GM23248 (cell line): ENCODE data around the gene SETD5. TPM values are rescaled to one million over a fixed set of nuclear protein-coding genes. Genes with fewer than 3 reads are reported as not detected.

Experiments
- DNase-seq: peaks from one replicate; pipeline ENCODE4 v3.0.0-alpha.2; 2015
- H2AFZ ChIP-seq: fragments of 200-600 bp; sonication (generic); 2 replicates; pipeline ENCODE4 v1.6.1; 2016; ENCODE audit warnings: antibody characterized with exemption
- H3F3A ChIP-seq: fragments of 200-600 bp; sonication (generic); 2 replicates; pipeline ENCODE4 v1.6.1; 2016; ENCODE audit warnings: mild to moderate bottlenecking, antibody characterized with exemption, mixed run types; ENCODE audit not compliant: insufficient read depth
- H3K27ac ChIP-seq: fragments of 200-600 bp; sonication (generic); 2 replicates; pipeline ENCODE4 v1.5.1; 2016; ENCODE audit warnings: mild to moderate bottlenecking
- H3K27me3 ChIP-seq: fragments of 200-600 bp; sonication (generic); replicated peaks from 2 replicates; pipeline ENCODE4 v1.6.1; 2016; ENCODE audit warnings: mild to moderate bottlenecking; ENCODE audit not compliant: insufficient read depth
- H3K36me3 ChIP-seq: fragments of 200-600 bp; sonication (generic); 2 replicates; pipeline ENCODE4 v1.6.1; 2016; ENCODE audit warnings: low read depth, mild to moderate bottlenecking
- H3K4me1 ChIP-seq: fragments of 200-600 bp; sonication (generic); 2 replicates; pipeline ENCODE4 v1.6.1; 2016; ENCODE audit warnings: mild to moderate bottlenecking; ENCODE audit not compliant: insufficient read depth
- H3K4me2 ChIP-seq: fragments of 200-600 bp; sonication (generic); one replicate; pipeline ENCODE4 v1.6.1; 2016; ENCODE audit warnings: mild to moderate bottlenecking; ENCODE audit not compliant: unreplicated experiment
- H3K4me3 ChIP-seq: fragments of 200-600 bp; sonication (generic); 2 replicates; pipeline ENCODE4 v1.5.1; 2016; ENCODE audit warnings: mild to moderate bottlenecking
- H3K79me2 ChIP-seq: fragments of 200-600 bp; sonication (generic); 2 replicates; pipeline ENCODE4 v1.6.1; 2016; ENCODE audit warnings: mild to moderate bottlenecking; ENCODE audit not compliant: insufficient read depth
- H3K9ac ChIP-seq: fragments of 200-600 bp; sonication (generic); 2 replicates; pipeline ENCODE4 v1.6.1; 2016; ENCODE audit warnings: mild to moderate bottlenecking
- H3K9me2 ChIP-seq: fragments of 200-600 bp; sonication (generic); 2 replicates; pipeline ENCODE4 v1.6.1; 2016; ENCODE audit warnings: mixed run types, mild to moderate bottlenecking, moderate library complexity; ENCODE audit not compliant: insufficient read depth
- H3K9me3 ChIP-seq: fragments of 200-600 bp; sonication (generic); one replicate; pipeline ENCODE4 v1.6.1; 2017; ENCODE audit warnings: low read depth
- H4K20me1 ChIP-seq: fragments of 200-600 bp; sonication (generic); 2 replicates; pipeline ENCODE4 v1.6.0; 2016; ENCODE audit not compliant: insufficient read depth
- EZH2 ChIP-seq: fragments of 200-600 bp; sonication (generic); IDR thresholded peaks from 2 replicates; pipeline ENCODE4 v1.6.1; 2018; ENCODE audit warnings: antibody characterized with exemption, mild to moderate bottlenecking; ENCODE audit not compliant: insufficient read depth, poor library complexity, severe bottlenecking
- EZH2phosphoT487 ChIP-seq: fragments of 200-600 bp; sonication (generic); IDR thresholded peaks from 2 replicates; pipeline ENCODE4 v1.6.1; 2018; ENCODE audit warnings: antibody characterized with exemption, moderate library complexity, mild to moderate bottlenecking, low read depth; ENCODE audit not compliant: insufficient read depth
- WGBS, 2 experiments: methylation state at CpG; one replicate each; pipeline ENCODE4 v1.1.6; 2015 to 2017; ENCODE audit warnings: low lambda C conversion rate in 2 of 2, low coverage in 1 of 2; ENCODE audit errors: missing lambda C conversion rate in 2 of 2; 5-methylcytosine and 5-hydroxymethylcytosine counted together
- in situ Hi-C: fragments of 300-500 bp; cut with MboI; formaldehyde crosslinking; loops from 2 replicates; pipeline ENCODE4 v1.15.0; 2020
- polyA plus RNA-seq: library from polyadenylated mRNA; unstranded; fragments of >200 nt; fragmentation: Nextera tagmentation; extraction: Ambion mirVana; gene quantifications from 2 replicates; pipeline ENCODE4 v1.2.1, GENCODE V29; 2016
- total RNA-seq: library from RNA; depleted of rRNA; stranded (reverse); fragments of >200 nt; shearing (Covaris generic); gene quantifications from 2 replicates; pipeline ENCODE4 v1.2.3, GENCODE V29; 2014

The SETD5 gene
- total and polyA plus RNA-seq, 2 experiments from 2014 or later: 35.0 to 45.0 TPM

DNA sequence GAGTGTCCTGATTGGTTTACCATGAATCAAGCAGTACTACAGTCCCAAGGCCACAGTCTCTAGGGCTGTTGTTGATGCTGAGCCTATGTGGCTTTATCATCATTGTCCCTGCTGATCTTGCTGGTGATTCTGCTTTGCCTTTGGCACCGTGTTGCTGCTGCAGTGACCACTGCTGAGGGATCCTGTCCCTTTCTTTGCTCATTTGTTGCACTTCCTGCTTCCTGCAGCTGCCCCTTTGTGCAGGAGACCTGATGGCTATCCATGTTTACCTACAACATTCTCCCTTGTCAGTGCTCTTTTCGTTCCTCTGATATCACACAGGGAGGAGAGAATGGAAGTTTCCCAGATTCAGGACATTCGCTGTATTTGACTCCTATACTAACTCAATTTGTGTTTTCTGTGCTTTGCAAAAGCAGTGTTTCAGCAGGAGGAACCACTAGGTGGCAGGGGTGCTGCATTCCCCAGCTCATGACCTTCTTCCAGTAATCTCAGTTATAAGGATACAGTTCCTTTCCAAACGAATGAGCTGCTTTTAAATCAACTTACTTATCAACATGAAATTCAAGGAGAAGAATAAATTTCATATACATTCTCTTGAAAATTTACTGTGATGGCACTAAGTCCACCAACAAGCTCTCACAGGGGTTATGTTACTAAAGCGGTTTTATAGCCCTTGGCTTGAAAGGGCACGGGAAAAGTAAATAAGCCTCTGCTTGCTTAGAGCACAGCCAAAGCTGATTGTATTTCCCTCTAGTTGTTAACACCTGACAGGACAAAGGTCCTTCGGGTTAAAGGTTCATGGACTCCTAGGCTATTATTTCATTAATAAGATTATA is 44.3 kb upstream of the SETD5 start:
- Histone ChIP-seq H3K9me3 (no peaks in the 10 kb centered on the region), H3F3A (peaks cover 30% of the 10 kb centered on the region), H3K9me2 (no peaks in the 10 kb centered on the region), H3K27ac (no peak overlapping the region), H3K9ac (no peak overlapping the region), H4K20me1 (no peaks in the 10 kb centered on the region), H3K4me3 (no peak overlapping the region), H3K36me3 (no peaks in the 10 kb centered on the region), H2AFZ (no peak overlapping the region), H3K4me2 (no peak overlapping the region), H3K27me3 (no peaks in the 10 kb centered on the region), H3K79me2 (no peaks in the 10 kb centered on the region), H3K4me1 (peaks cover 35% of the 10 kb centered on the region)
- in situ Hi-C loops: loop anchor here (25.0 kb wide), 1 partner anchor 309 kb away; no protein-coding TSS in a partner anchor
- DNase-seq: peak; percentile 82
- TF ChIP-seq EZH2phosphoT487 (no peak), EZH2 (no peak)
- WGBS, 2 experiments: 27 to 28% methylated on average over 7 of the region's 7 CpGs

DNA sequence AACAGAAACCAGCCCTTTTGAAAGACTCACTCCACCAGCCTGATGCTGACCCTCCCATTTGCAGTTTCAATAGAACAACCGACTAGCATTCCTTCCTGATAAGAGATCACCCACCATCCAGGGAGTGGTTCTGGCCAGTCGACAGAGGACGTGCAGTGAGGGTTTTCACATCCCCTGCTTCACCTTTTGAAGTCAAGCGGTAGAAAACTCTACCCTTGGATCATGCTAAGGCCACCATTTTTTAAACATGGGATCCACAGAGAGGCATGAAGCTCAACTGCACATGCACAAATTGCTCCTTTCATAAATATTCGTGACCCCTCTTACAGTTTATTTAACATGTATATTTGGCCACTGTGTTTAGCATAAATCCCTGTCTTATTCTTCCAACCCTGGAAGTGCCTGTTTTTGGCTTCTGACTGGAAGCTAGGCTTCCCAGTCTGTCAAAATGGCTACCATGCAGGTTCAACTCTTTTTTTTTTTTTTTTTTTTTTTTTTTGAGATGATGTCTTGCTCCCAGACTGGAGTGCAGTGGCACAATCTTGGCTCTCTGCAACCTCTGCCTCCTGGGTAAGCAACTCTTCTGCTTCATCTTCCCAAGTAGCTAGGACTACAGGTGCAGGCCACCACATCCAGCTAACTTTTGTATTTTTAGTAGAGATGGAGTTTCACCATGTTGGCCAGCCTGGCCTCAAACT is 35.6 kb upstream of the SETD5 start:
- 66 to 70% methylated on average over 5 of the region's 5 CpGs for WGBS, 2 experiments
- Histone ChIP-seq H3K9me3 (no peaks in the 10 kb centered on the region), H3K9ac (peak overlapping the region; percentile 93), H3K4me3 (peak overlapping the region; percentile 78), H3K4me1 (peaks cover 4% of the 10 kb centered on the region; the same call in 1 of the 2 replicates), H3K9me2 (no peaks in the 10 kb centered on the region), H3K27me3 (no peaks in the 10 kb centered on the region), H3K27ac (peak overlapping the region; percentile 97), H3F3A (no peaks in the 10 kb centered on the region), H4K20me1 (no peaks in the 10 kb centered on the region), H3K36me3 (peaks cover 21% of the 10 kb centered on the region), H3K79me2 (peaks cover 35% of the 10 kb centered on the region), H3K4me2 (peak overlapping the region; percentile 95), H2AFZ (no peak overlapping the region)
- DNase-seq: no peak
- in situ Hi-C loops: loop anchor here (25.0 kb wide), 1 partner anchor 300 kb away; no protein-coding TSS in a partner anchor
- TF ChIP-seq EZH2phosphoT487: no peak
- TF ChIP-seq EZH2: no peak

DNA sequence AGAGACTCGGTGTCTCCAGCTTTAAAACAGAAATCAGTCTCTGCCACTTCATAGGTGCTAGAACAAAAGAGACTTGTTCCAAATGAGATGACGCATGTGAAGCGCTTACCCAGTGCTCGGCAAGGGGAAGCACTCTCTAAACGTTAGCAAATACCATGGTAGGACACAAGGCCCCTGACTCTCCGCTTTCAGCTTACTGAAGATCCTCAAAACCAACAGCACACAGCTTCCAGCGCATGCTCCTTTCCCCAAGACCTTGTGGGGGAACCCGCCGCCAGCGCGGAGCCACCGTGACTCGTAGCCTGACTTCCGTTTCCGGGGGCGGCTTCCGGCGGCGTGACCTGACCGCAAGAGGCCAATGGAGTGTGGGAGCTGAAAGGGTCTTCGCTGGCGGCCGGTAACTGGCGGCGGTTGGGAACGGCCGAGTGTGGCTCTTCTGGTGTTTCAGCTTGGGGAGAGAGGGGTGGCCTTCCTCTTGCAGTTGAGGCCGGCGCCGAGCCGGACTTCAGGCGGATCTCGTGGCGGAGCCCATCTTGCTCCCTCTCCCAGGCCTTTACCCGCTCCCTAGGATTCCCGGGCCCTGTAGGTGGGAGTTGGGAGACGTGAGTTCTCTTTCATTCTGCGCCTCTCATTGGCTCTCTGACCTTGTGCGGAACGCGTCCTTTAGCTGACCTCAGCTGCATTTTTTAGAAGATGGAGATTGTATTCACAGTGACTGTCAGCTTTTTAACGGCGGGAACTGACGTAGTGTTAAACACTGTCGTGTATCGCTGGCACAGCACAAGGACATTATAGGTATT is 34.5 kb upstream of the SETD5 start, which contains the start of gene THUMPD3:
THUMPD3 (plus strand) TSS at position 324 of the 800 bp plus-strand sequence. CDS start 2,015 bp downstream, outside the sequence.
- TF ChIP-seq EZH2: no peak
- no peak for TF ChIP-seq EZH2phosphoT487

DNA sequence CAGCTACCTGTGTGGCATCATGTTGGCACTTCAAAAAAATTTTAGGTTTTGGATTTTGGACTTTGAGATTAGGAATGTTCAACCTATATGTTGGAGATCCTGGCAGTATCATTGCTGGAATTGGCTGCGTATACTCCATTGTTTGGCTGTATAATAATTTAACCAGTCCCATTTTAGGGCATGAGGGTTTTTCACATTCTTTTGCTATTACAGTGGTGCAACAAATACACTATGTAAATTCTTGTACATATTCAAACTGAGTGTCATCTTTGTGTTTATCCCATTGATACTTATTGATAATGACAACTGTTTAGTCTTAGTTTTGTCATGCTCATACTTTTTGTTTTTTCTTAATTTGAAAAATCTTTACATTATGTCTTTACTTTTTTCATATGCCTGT is 27.9 kb upstream of the SETD5 start:
- H3K27ac ChIP-seq: no peak overlapping the region
- TF ChIP-seq EZH2 (no peak), EZH2phosphoT487 (no peak)
- no peaks in the 10 kb centered on the region for H3K9me2 ChIP-seq
- H3K36me3 ChIP-seq: peaks cover 59% of the 10 kb centered on the region
- H2AFZ ChIP-seq: no peak overlapping the region
- H3K4me1 ChIP-seq: no peaks in the 10 kb centered on the region
- 71 to 72% methylated on average over 1 of the region's 1 CpG for WGBS, 2 experiments
- no peaks in the 10 kb centered on the region for H4K20me1 ChIP-seq
- in situ Hi-C loops: loop anchor here (25.0 kb wide), 1 partner anchor 293 kb away; no protein-coding TSS in a partner anchor
- no peaks in the 10 kb centered on the region for H3K9me3 ChIP-seq
- no peak overlapping the region for H3K9ac ChIP-seq
- no peak overlapping the region for H3K4me2 ChIP-seq
- no peak overlapping the region for H3K4me3 ChIP-seq
- H3K27me3 ChIP-seq: no peaks in the 10 kb centered on the region
- peaks cover 41% of the 10 kb centered on the region for H3K79me2 ChIP-seq
- no peaks in the 10 kb centered on the region for H3F3A ChIP-seq
- no peak for DNase-seq

More for the DNA sequence above, 34.5 kb upstream of the SETD5 start, which contains the start of gene THUMPD3:
- H3K4me3 ChIP-seq: peak within 1 kb of the TSS; percentile 78
- peaks cover 29% of the 10 kb centered on the region for H3K36me3 ChIP-seq
- H3K9ac ChIP-seq: peak within 1 kb of the TSS; percentile 93
- no peaks in the 10 kb centered on the region for H3K27me3 ChIP-seq
- peaks cover 4% of the 10 kb centered on the region; the same call in 1 of the 2 replicates for H3K4me1 ChIP-seq
- peaks cover 35% of the 10 kb centered on the region for H3K79me2 ChIP-seq
- no peaks in the 10 kb centered on the region for H4K20me1 ChIP-seq
- WGBS, 2 experiments: 1% methylated on average over 46 of the region's 46 CpGs
- DNase-seq: peak; percentile 96
- in situ Hi-C loops: loop anchor here (25.0 kb wide), 1 partner anchor 299 kb away; no protein-coding TSS in a partner anchor
- H3K27ac ChIP-seq: peak within 1 kb of the TSS; percentile 97
- no peaks in the 10 kb centered on the region for H3K9me3 ChIP-seq
- no peaks in the 10 kb centered on the region for H3F3A ChIP-seq
- peak within 1 kb of the TSS; percentile 95 for H3K4me2 ChIP-seq
- no peaks in the 10 kb centered on the region for H3K9me2 ChIP-seq
- H2AFZ ChIP-seq: peak within 1 kb of the TSS; percentile 86
